D341Med (cell line): ENCODE results near the gene CNOT1.

Experiments
- DNase-seq: peaks from one replicate; pipeline ENCODE4 v3.0.0; 2012; ENCODE audit warnings: low spot score

CNOT1 gene

GRCh38 chr16:58518083-58518979 lies 111.3 kb downstream of the CNOT1 start:
- DNase-seq = no peak

GRCh38 chr16:58516768-58517107 lies 112.9 kb downstream of the CNOT1 start:
- DNase-seq = no peak

- peak; percentile 83 for DNase-seq
Observed at GRCh38 chr16:58515871-58516767, 113.5 kb downstream of the CNOT1 start.

- DNase-seq = peak; percentile 87
Observed at GRCh38 chr16:58515125-58515870, 114.3 kb downstream of the CNOT1 start, which contains the start of gene SETD6. TSS of gene SETD6 (plus strand) at chr16:58515517. CDS start at chr16:58515538, 21 bp downstream.

- no peak for DNase-seq
Observed at GRCh38 chr16:58513874-58514273, 115.8 kb downstream of the CNOT1 start.

GRCh38 chr16:58511933-58512815 lies 117.5 kb downstream of the CNOT1 start:
- DNase-seq = peak; percentile 77

- DNase-seq = no peak
Observed at GRCh38 chr16:58510776-58511628, 118.6 kb downstream of the CNOT1 start.

GRCh38 chr16:58510097-58510775 lies 119.4 kb downstream of the CNOT1 start:
- DNase-seq = no peak

GRCh38 chr16:58509256-58510096 lies 120.2 kb downstream of the CNOT1 start:
- DNase-seq = no peak

GRCh38 chr16:58508671-58509251 lies 120.9 kb downstream of the CNOT1 start:
- no peak for DNase-seq

GRCh38 chr16:58507963-58508670 lies 121.5 kb downstream of the CNOT1 start:
- no peak for DNase-seq

GRCh38 chr16:58507195-58507962 lies 122.2 kb downstream of the CNOT1 start:
- no peak for DNase-seq

- peak; percentile 27 for DNase-seq
Observed at GRCh38 chr16:58506241-58507194, 123.1 kb downstream of the CNOT1 start.

GRCh38 chr16:58503863-58504688 lies 125.5 kb downstream of the CNOT1 start:
- no peak for DNase-seq
